ENCODE data around the gene LMOD2.

The LMOD2 gene

DNA sequence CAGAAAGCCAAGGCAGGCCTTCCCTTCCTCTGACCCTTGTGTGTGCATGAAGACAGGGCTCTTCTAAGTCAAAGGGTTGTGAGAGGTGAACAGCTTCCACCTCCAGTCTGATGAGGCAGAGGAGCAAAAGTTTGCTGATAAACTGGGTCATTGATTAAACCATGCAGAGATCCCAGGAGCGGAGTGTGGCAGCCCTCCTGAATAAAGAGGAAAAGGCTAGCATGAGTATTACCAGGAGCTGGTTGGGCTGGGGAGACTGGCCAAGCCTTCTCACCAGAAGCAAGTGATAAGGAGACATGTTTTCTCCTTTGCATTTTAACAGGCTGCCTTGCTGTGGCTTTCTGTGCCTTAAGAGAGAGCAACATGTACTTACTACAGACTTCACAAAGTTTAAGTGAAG, 10.2 kb downstream of the LMOD2 start:
- Histone ChIP-seq H3K27me3 (ENCODE audit: control insufficient read depth, low read length) (peaks cover 7% of the 10 kb centered on the region; the same call in 1 of the 2 replicates), H3K4me3 (ENCODE audit: low read length) (no peak overlapping the region), H3K9me2 (replicated peaks; ENCODE audit: control insufficient read depth, low read length) (no peaks in the 10 kb centered on the region), H4K20me1 (ENCODE audit: control insufficient read depth, insufficient read depth, low read depth, low read length) (no peaks in the 10 kb centered on the region; the same call in 1 of the 2 replicates), H3K79me2 (ENCODE audit: control insufficient read depth, low read length) (no peaks in the 10 kb centered on the region), H3K4me1 (ENCODE audit: control insufficient read depth, low read length) (no peaks in the 10 kb centered on the region), H3K4me2 (ENCODE audit: low read length) (no peak overlapping the region), H3K36me3 (ENCODE audit: control insufficient read depth, low read length) (no peaks in the 10 kb centered on the region), H3K27ac (ENCODE audit: low read depth, low read length) (no peak overlapping the region), H3K9me3 (ENCODE audit: control insufficient read depth, insufficient read depth, low read length) (no peaks in the 10 kb centered on the region), H3F3A (ENCODE audit: control insufficient read depth, insufficient read depth) (no peaks in the 10 kb centered on the region)
- TF ChIP-seq, protein P1, sequence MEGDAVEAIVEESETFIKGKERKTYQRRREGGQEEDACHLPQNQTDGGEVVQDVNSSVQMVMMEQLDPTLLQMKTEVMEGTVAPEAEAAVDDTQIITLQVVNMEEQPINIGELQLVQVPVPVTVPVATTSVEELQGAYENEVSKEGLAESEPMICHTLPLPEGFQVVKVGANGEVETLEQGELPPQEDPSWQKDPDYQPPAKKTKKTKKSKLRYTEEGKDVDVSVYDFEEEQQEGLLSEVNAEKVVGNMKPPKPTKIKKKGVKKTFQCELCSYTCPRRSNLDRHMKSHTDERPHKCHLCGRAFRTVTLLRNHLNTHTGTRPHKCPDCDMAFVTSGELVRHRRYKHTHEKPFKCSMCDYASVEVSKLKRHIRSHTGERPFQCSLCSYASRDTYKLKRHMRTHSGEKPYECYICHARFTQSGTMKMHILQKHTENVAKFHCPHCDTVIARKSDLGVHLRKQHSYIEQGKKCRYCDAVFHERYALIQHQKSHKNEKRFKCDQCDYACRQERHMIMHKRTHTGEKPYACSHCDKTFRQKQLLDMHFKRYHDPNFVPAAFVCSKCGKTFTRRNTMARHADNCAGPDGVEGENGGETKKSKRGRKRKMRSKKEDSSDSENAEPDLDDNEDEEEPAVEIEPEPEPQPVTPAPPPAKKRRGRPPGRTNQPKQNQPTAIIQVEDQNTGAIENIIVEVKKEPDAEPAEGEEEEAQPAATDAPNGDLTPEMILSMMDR (IDR thresholded peaks at IDR 0.05; ENCODE audit: low read depth, low read length, poor library complexity, severe bottlenecking), result no peak
- no peak for TF ChIP-seq EZH2phosphoT487 (IDR thresholded peaks at IDR 0.05; ENCODE audit: borderline replicate concordance, low read length)

DNA sequence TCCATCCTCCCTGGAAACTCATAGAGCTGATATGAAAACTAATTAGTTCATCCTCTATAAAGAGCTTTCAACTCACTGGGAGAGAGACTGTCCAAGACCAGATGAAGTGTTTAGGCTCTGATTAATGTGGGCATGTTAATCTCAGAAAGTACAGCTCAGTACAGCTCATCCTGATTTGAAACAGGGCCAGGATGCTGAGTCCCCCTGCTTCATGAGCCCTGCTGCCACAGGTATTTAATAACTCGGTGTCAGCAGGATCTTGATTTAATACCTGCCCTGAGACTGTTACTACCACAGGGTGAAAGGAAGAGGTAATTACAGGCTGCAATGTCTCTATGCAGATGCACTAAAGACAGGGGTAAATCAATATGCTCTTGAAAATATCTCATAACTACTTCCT, 10.8 kb downstream of the LMOD2 start:
- Histone ChIP-seq H3K27ac (ENCODE audit: low read depth, low read length) (no peak overlapping the region), H3K79me2 (ENCODE audit: control insufficient read depth, low read length) (no peaks in the 10 kb centered on the region), H3F3A (ENCODE audit: control insufficient read depth, insufficient read depth) (no peaks in the 10 kb centered on the region), H3K4me2 (ENCODE audit: low read length) (no peak overlapping the region), H3K4me1 (ENCODE audit: control insufficient read depth, low read length) (no peaks in the 10 kb centered on the region), H3K36me3 (ENCODE audit: control insufficient read depth, low read length) (no peaks in the 10 kb centered on the region), H3K4me3 (ENCODE audit: low read length) (no peak overlapping the region), H3K9me3 (ENCODE audit: control insufficient read depth, insufficient read depth, low read length) (no peaks in the 10 kb centered on the region), H4K20me1 (ENCODE audit: control insufficient read depth, insufficient read depth, low read depth, low read length) (no peaks in the 10 kb centered on the region; the same call in 1 of the 2 replicates), H3K9me2 (replicated peaks; ENCODE audit: control insufficient read depth, low read length) (no peaks in the 10 kb centered on the region), H3K27me3 (ENCODE audit: control insufficient read depth, low read length) (peaks cover 7% of the 10 kb centered on the region; the same call in 1 of the 2 replicates)
- TF ChIP-seq EZH2phosphoT487 (IDR thresholded peaks at IDR 0.05; ENCODE audit: borderline replicate concordance, low read length), result no peak
- TF ChIP-seq, protein P1 (IDR thresholded peaks at IDR 0.05; ENCODE audit: low read depth, low read length, poor library complexity, severe bottlenecking), result no peak

GRCh38 chr7:123669485-123669884, 13.8 kb downstream of the LMOD2 start:
- Histone ChIP-seq H4K20me1 (ENCODE audit: control insufficient read depth, insufficient read depth, low read depth, low read length) (no peaks in the 10 kb centered on the region), H3K4me2 (ENCODE audit: low read length) (no peak overlapping the region), H3K4me3 (ENCODE audit: low read length) (no peak overlapping the region), H3K79me2 (ENCODE audit: control insufficient read depth, low read length) (no peaks in the 10 kb centered on the region), H3F3A (ENCODE audit: control insufficient read depth, insufficient read depth) (no peaks in the 10 kb centered on the region), H3K4me1 (ENCODE audit: control insufficient read depth, low read length) (no peaks in the 10 kb centered on the region), H3K9me3 (ENCODE audit: control insufficient read depth, insufficient read depth, low read length) (no peaks in the 10 kb centered on the region), H3K9me2 (replicated peaks; ENCODE audit: control insufficient read depth, low read length) (no peaks in the 10 kb centered on the region), H3K36me3 (ENCODE audit: control insufficient read depth, low read length) (no peaks in the 10 kb centered on the region), H3K27ac (ENCODE audit: low read depth, low read length) (no peak overlapping the region), H3K27me3 (ENCODE audit: control insufficient read depth, low read length) (peaks cover 7% of the 10 kb centered on the region; the same call in 1 of the 2 replicates)
- TF ChIP-seq, protein P1 (IDR thresholded peaks at IDR 0.05; ENCODE audit: low read depth, low read length, poor library complexity, severe bottlenecking), result no peak
- TF ChIP-seq EZH2phosphoT487 (IDR thresholded peaks at IDR 0.05; ENCODE audit: borderline replicate concordance, low read length), result no peak

All from DOHH2 (cell line).